T-cell (primary cell): Measurements from ENCODE around the gene ZBTB45. TPM values are rescaled to one million over a fixed set of nuclear protein-coding genes. Genes with fewer than 3 reads are reported as not detected.
A peak's percentile ranks its signal among the peaks of the same experiment; 100 is the strongest.

Source experiments
- ATAC-seq, 4 experiments: fragments of 200-7000 bp in 3 of 4; fragments of 150-1000 bp in 1 of 4; cut with Tn5 transposase; replicated peaks in 1 of 4; 1 replicate in 3 of 4; 2 replicates in 1 of 4; pipeline ENCODE4 v1.10.0; 2021; ENCODE audit warnings: moderate library complexity in 3 of 4, mild to moderate bottlenecking in 2 of 4, moderate number of reproducible peaks in 1 of 4
- CTCF ChIA-PET, 2 donors: fragments of 300-600 bp; sonication (Branson Sonifier 250); formaldehyde crosslinking; loops; one replicate each; lab custom pipeline; 2022; ENCODE audit warnings: antibody characterized with exemption in 2 of 2; lab: Charles Lee
- POLR2A ChIA-PET, 2 donors: fragments of 300-600 bp; sonication (Branson Sonifier 250); formaldehyde crosslinking; loops; one replicate each; lab custom pipeline; 2022; ENCODE audit warnings: antibody characterized with exemption in 2 of 2; lab: Charles Lee
- DNase-seq, 35 experiments: peaks; one replicate each; pipeline versions ENCODE4 v3.0.0 to v3.0.0-alpha.2; 2013 to 2023
- H3K27ac ChIP-seq: one replicate; pipeline ENCODE4 v1.5.1; 2013; ENCODE audit warnings: low read length
- H3K27me3 ChIP-seq, 2 experiments: replicated peaks in 1 of 2; 1 replicate in 1 of 2; 2 replicates in 1 of 2; pipeline versions ENCODE4 v1.6.1 to v1.7.0; 2013; ENCODE audit warnings: low read length in 1 of 2, mixed read lengths in 1 of 2; ENCODE audit not compliant: control insufficient read depth in 2 of 2, insufficient read depth in 2 of 2; ENCODE audit errors: extremely low read depth in 1 of 2
- H3K36me3 ChIP-seq, 2 donors: 1 replicate in 1 of 2; 2 replicates in 1 of 2; pipeline versions ENCODE4 v1.6.1 to v1.7.0; 2013; ENCODE audit warnings: low read length in 1 of 2; ENCODE audit not compliant: control insufficient read depth in 2 of 2, insufficient read depth in 1 of 2; ENCODE audit errors: extremely low read depth in 1 of 2
- H3K4me1 ChIP-seq, 2 experiments: 1 replicate in 1 of 2; 2 replicates in 1 of 2; pipeline versions ENCODE4 v1.6.1 to v1.7.0; 2013; ENCODE audit warnings: low read length in 2 of 2, mixed read lengths in 1 of 2; ENCODE audit not compliant: insufficient read depth in 2 of 2, control insufficient read depth in 1 of 2; ENCODE audit errors: extremely low read depth in 1 of 2
- H3K4me3 ChIP-seq, 2 donors: 1 replicate in 1 of 2; 2 replicates in 1 of 2; pipeline versions ENCODE4 v1.5.1 to v1.7.0; 2013; ENCODE audit warnings: mild to moderate bottlenecking in 2 of 2, low read length in 1 of 2, moderate library complexity in 1 of 2; ENCODE audit not compliant: control insufficient read depth in 1 of 2; ENCODE audit errors: extremely low read depth in 1 of 2
- H3K9me3 ChIP-seq: 2 replicates; pipeline ENCODE4 v1.7.0; 2013
- H3K27ac Mint-ChIP-seq, 2 donors: one replicate each; pipeline ENCODE4 v1.8.0; 2020 to 2021; ENCODE audit warnings: mild to moderate bottlenecking in 2 of 2, mixed read lengths in 2 of 2
- H3K27me3 Mint-ChIP-seq, 2 donors: one replicate each; pipeline ENCODE4 v1.8.0; 2021 to 2022; ENCODE audit warnings: mixed read lengths in 2 of 2
- H3K36me3 Mint-ChIP-seq: one replicate; pipeline ENCODE4 v1.8.0; 2021; ENCODE audit warnings: mixed read lengths
- H3K4me1 Mint-ChIP-seq, 3 donors: one replicate each; pipeline ENCODE4 v1.8.0; 2020 to 2022; ENCODE audit warnings: mixed read lengths in 3 of 3, mild to moderate bottlenecking in 1 of 3
- H3K4me3 Mint-ChIP-seq, 3 donors: one replicate each; pipeline ENCODE4 v1.8.0; 2020 to 2022; ENCODE audit warnings: mild to moderate bottlenecking in 3 of 3, mixed read lengths in 3 of 3, moderate library complexity in 3 of 3
- H3K9me3 Mint-ChIP-seq, 3 donors: one replicate each; pipeline ENCODE4 v1.8.0; 2020 to 2022; ENCODE audit warnings: mixed read lengths in 3 of 3
- WGBS: methylation state at CpG from one replicate; pipeline ENCODE4 v1.1.5; 2013; ENCODE audit warnings: missing lambda C conversion rate; ENCODE audit not compliant: insufficient coverage; 5-methylcytosine and 5-hydroxymethylcytosine counted together
- total RNA-seq, 35 experiments: library from RNA in 6 of 35; stranded (reverse) in 6 of 35; fragments of 120-200 nt in 1 of 35; gene quantifications; one replicate each; pipeline versions ENCODE4 v1.2.1 to v1.2.4 and lab custom pipeline; 2013 to 2026

The ZBTB45 gene
- total RNA-seq, 5 donors from 2014 or later (not counting 1 experiment from before 2014, with no cell fraction given): 8.3 to 27.8 (median 24.5) TPM

- Histone ChIP-seq H3K27me3 (no peaks in the 10 kb centered on the region), H3K4me3 (peak overlapping the region; percentile 79 to 87), H3K27ac (peak overlapping the region; percentile 96), H3K36me3 (peaks cover 0 to 43% of the 10 kb centered on the region in 2 donors), H3K4me1 (peaks cover 24 to 59% of the 10 kb centered on the region in 2 experiments), H3K9me3 (no peaks in the 10 kb centered on the region)
- peak overlapping the region; percentile 89 to 97 (median 96) for H3K4me3 Mint-ChIP-seq
- peaks cover 34% of the 10 kb centered on the region for H3K36me3 Mint-ChIP-seq
- peaks cover 63 to 67% (median 64%) of the 10 kb centered on the region in 3 donors for H3K4me1 Mint-ChIP-seq
- no peak for ATAC-seq
- ChIA-PET POLR2A (no interaction called here), CTCF (interaction anchor here in 1 of 2 donors (0.8 to 1.1 kb wide), 2 partner anchors 12 to 35 kb away, joined by 3 to 8 read pairs; partner anchors contain the start of genes TRIM28 and ZBTB45)
- H3K27me3 Mint-ChIP-seq: no peaks in the 10 kb centered on the region
- 22% methylated on average over 1 of the region's 4 CpGs for WGBS
- no peak for DNase-seq
- H3K27ac Mint-ChIP-seq: peak overlapping the region; percentile 94 to 96
- H3K9me3 Mint-ChIP-seq: no peaks in the 10 kb centered on the region
These were observed 35.8 kb upstream of the ZBTB45 start for GRCh38 chr19:58555369-58555885.

GRCh38 chr19:58554494-58555368 lies 35.1 kb upstream of the ZBTB45 start, which contains the start of gene CHMP2A:
TSS of gene CHMP2A (minus strand) at chr19:58555105. CDS start at chr19:58554212, 893 bp downstream.
- peak; percentile 39 to 48 (median 40) for ATAC-seq

GRCh38 chr19:58553799-58554493 lies 34.3 kb upstream of the ZBTB45 start:
- Histone ChIP-seq H3K4me1 (peaks cover 20 to 55% of the 10 kb centered on the region in 2 experiments), H3K36me3 (peaks cover 12 to 58% of the 10 kb centered on the region in 2 donors), H3K4me3 (peak overlapping the region; percentile 79 to 87), H3K27me3 (no peaks in the 10 kb centered on the region), H3K27ac (peak overlapping the region; percentile 96), H3K9me3 (no peaks in the 10 kb centered on the region)
- ATAC-seq (no peak), DNase-seq (no peak)
- ChIA-PET CTCF (interaction anchor here in 1 of 2 donors (1.0 to 1.6 kb wide), 2 partner anchors 34 to 40 kb away, joined by 3 to 6 read pairs; partner anchors contain the start of gene ZBTB45), POLR2A (interaction anchor here in 1 of 2 donors (0.5 to 1.1 kb wide), 3 partner anchors 9 to 18 kb away, joined by 3 to 6 read pairs (median 4); no protein-coding TSS in a partner anchor)
- Mint-ChIP-seq H3K27me3 (no peaks in the 10 kb centered on the region), H3K9me3 (no peaks in the 10 kb centered on the region), H3K27ac (peak overlapping the region; percentile 94 to 96), H3K4me3 (peak overlapping the region; percentile 89 to 97 (median 96)), H3K4me1 (peaks cover 54 to 58% (median 56%) of the 10 kb centered on the region in 3 donors), H3K36me3 (peaks cover 43% of the 10 kb centered on the region)
- 53% methylated on average over 16 of the region's 18 CpGs for WGBS

More at GRCh38 chr19:58554494-58555368, 35.1 kb upstream of the ZBTB45 start, which contains the start of gene CHMP2A:
- Mint-ChIP-seq H3K4me3 (peak within 1 kb of the TSS; percentile 89 to 97 (median 96)), H3K9me3 (no peaks in the 10 kb centered on the region), H3K36me3 (peaks cover 38% of the 10 kb centered on the region), H3K27ac (peak within 1 kb of the TSS; percentile 94 to 96), H3K27me3 (no peaks in the 10 kb centered on the region), H3K4me1 (peaks cover 58 to 61% (median 61%) of the 10 kb centered on the region in 3 donors)
- CTCF ChIA-PET: interaction anchor here in 1 of 2 donors (0.8 to 1.1 kb wide), 3 partner anchors 11 to 41 kb away, joined by 3 to 8 read pairs (median 3); partner anchors contain the start of genes TRIM28 and ZBTB45
- H3K4me3 ChIP-seq: peak within 1 kb of the TSS; percentile 79 to 87
- no peaks in the 10 kb centered on the region for H3K27me3 ChIP-seq
- WGBS: under 1% methylated on average over 61 of the region's 69 CpGs
- no peaks in the 10 kb centered on the region for H3K9me3 ChIP-seq
- peak within 1 kb of the TSS; percentile 96 for H3K27ac ChIP-seq
- POLR2A ChIA-PET: interaction anchor here in 1 of 2 donors (1.1 kb wide), 1 partner anchor 10 kb away, joined by 3 read pairs; no protein-coding TSS in a partner anchor
- peaks cover 24 to 54% of the 10 kb centered on the region in 2 experiments for H3K4me1 ChIP-seq
- peak; percentile 90 to 98 (median 95) for DNase-seq
- peaks cover 5 to 50% of the 10 kb centered on the region in 2 donors for H3K36me3 ChIP-seq

- Histone ChIP-seq H3K27me3 (no peaks in the 10 kb centered on the region), H3K9me3 (no peaks in the 10 kb centered on the region), H3K4me3 (no peak overlapping the region), H3K36me3 (peaks cover 15 to 71% of the 10 kb centered on the region in 2 donors), H3K4me1 (peaks cover 17 to 60% of the 10 kb centered on the region in 2 experiments), H3K27ac (no peak overlapping the region)
- DNase-seq (no peak), ATAC-seq (no peak)
- 92% methylated on average over 1 of the region's 2 CpGs for WGBS
- CTCF ChIA-PET: interaction anchor here in 1 of 2 donors (1.6 kb wide), 1 partner anchor 32 kb away, joined by 6 read pairs; the partner anchor contains the start of gene ZBTB45
- Mint-ChIP-seq H3K27ac (peak overlapping the region in 1 of 2 donors; percentile 9), H3K27me3 (no peaks in the 10 kb centered on the region), H3K4me3 (peak overlapping the region in 2 of 3 donors; percentile 3 to 40), H3K4me1 (peaks cover 53 to 58% (median 56%) of the 10 kb centered on the region in 3 donors), H3K36me3 (peaks cover 49% of the 10 kb centered on the region), H3K9me3 (no peaks in the 10 kb centered on the region)
- POLR2A ChIA-PET: interaction anchor here in 1 of 2 donors (0.6 kb wide), 1 partner anchor 9 kb away, joined by 3 read pairs; no protein-coding TSS in a partner anchor
These were observed 33.0 kb upstream of the ZBTB45 start for GRCh38 chr19:58552655-58553054.

- Histone ChIP-seq H3K9me3 (no peaks in the 10 kb centered on the region), H3K4me1 (peaks cover 9 to 59% of the 10 kb centered on the region in 2 experiments), H3K36me3 (peaks cover 18 to 73% of the 10 kb centered on the region in 2 donors), H3K4me3 (no peak overlapping the region), H3K27me3 (no peaks in the 10 kb centered on the region), H3K27ac (no peak overlapping the region)
- H3K9me3 Mint-ChIP-seq: no peaks in the 10 kb centered on the region
- peaks cover 48 to 58% (median 57%) of the 10 kb centered on the region in 3 donors for H3K4me1 Mint-ChIP-seq
- peaks cover 49% of the 10 kb centered on the region for H3K36me3 Mint-ChIP-seq
- DNase-seq (peak in 1 of 35 experiments; percentile 8), ATAC-seq (no peak)
- 93% methylated on average over 8 of the region's 18 CpGs for WGBS
- no peaks in the 10 kb centered on the region for H3K27me3 Mint-ChIP-seq
- H3K4me3 Mint-ChIP-seq: no peak overlapping the region
- CTCF ChIA-PET: no interaction called here
- POLR2A ChIA-PET: no interaction called here
- no peak overlapping the region for H3K27ac Mint-ChIP-seq
These were observed 32.2 kb upstream of the ZBTB45 start for GRCh38 chr19:58551577-58552471.
